ENCODE results near the gene MRPL30. TPM values are rescaled to one million over a fixed set of nuclear protein-coding genes. Genes with fewer than 3 reads are reported as not detected.

Gene MRPL30
- total and polyA plus RNA-seq, 7 donors: 21.0 to 40.5 (median 36.4) TPM

- intact Hi-C loops (cut with DNase I): loop anchor here (10.0 kb wide), 1 partner anchor 335 kb away; the partner anchor contains the start of gene REV1
- no peak overlapping the region for H3K4me3 ChIP-seq
- H3K36me3 ChIP-seq: peaks cover 0 to 44% (median 8%) of the 10 kb centered on the region in 4 donors
These were observed 21.4 kb upstream of the MRPL30 start for GRCh38 chr2:99159594-99159993.

GRCh38 chr2:99166218-99166617, 14.8 kb upstream of the MRPL30 start:
- 81 to 89% methylated on average over 5 of the region's 5 CpGs for WGBS, 2 donors
- no peaks in the 10 kb centered on the region for H3K4me1 ChIP-seq
- no peaks in the 10 kb centered on the region for H3K27me3 ChIP-seq
- TF ChIP-seq CTCF (IDR thresholded peaks at IDR 0.05): no peak
- TF ChIP-seq POLR2AphosphoS5 (IDR thresholded peaks at IDR 0.05): no peak
- no peak for TF ChIP-seq POLR2A (IDR thresholded peaks at IDR 0.05)
- TF ChIP-seq EP300 (IDR thresholded peaks at IDR 0.05): no peak
- H3K9me3 ChIP-seq: no peaks in the 10 kb centered on the region
- no peak overlapping the region for H3K4me3 ChIP-seq
- no peak overlapping the region for H3K27ac ChIP-seq
- DNase-seq: no peak
- intact Hi-C loops (cut with DNase I): no loop called here
- peaks cover 0 to 80% (median 6%) of the 10 kb centered on the region in 4 donors for H3K36me3 ChIP-seq

More at GRCh38 chr2:99159594-99159993, 21.4 kb upstream of the MRPL30 start:
- WGBS, 2 donors: 88 to 91% methylated on average over 4 of the region's 4 CpGs
- Histone ChIP-seq H3K9me3 (no peaks in the 10 kb centered on the region), H3K4me1 (peaks cover 0 to 10% (median 9%) of the 10 kb centered on the region in 4 donors), H3K27ac (no peak overlapping the region), H3K27me3 (no peaks in the 10 kb centered on the region)
- TF ChIP-seq EP300 (IDR thresholded peaks at IDR 0.05) (no peak), CTCF (IDR thresholded peaks at IDR 0.05) (no peak), POLR2A (IDR thresholded peaks at IDR 0.05) (no peak), POLR2AphosphoS5 (IDR thresholded peaks at IDR 0.05) (no peak)
- no peak for DNase-seq

GRCh38 chr2:99169534-99169933, 11.4 kb upstream of the MRPL30 start:
- DNase-seq: no peak
- Histone ChIP-seq H3K36me3 (peaks cover 0 to 87% (median 4%) of the 10 kb centered on the region in 4 donors), H3K9me3 (no peaks in the 10 kb centered on the region), H3K27me3 (no peaks in the 10 kb centered on the region), H3K4me1 (no peaks in the 10 kb centered on the region), H3K27ac (no peak overlapping the region), H3K4me3 (no peak overlapping the region)
- WGBS, 2 donors: 73 to 74% methylated on average over 1 of the region's 1 CpG
- intact Hi-C loops (cut with DNase I): no loop called here
- TF ChIP-seq POLR2AphosphoS5 (IDR thresholded peaks at IDR 0.05): no peak
- no peak for TF ChIP-seq POLR2A (IDR thresholded peaks at IDR 0.05)
- TF ChIP-seq EP300 (IDR thresholded peaks at IDR 0.05): no peak
- TF ChIP-seq CTCF (IDR thresholded peaks at IDR 0.05): no peak

GRCh38 chr2:99171377-99172140, 9.4 kb upstream of the MRPL30 start:
- no peak overlapping the region for H3K27ac ChIP-seq
- 94 to 96% methylated on average over 8 of the region's 8 CpGs for WGBS, 2 donors
- H3K36me3 ChIP-seq: peaks cover 0 to 73% (median 4%) of the 10 kb centered on the region in 4 donors
- H3K9me3 ChIP-seq: no peaks in the 10 kb centered on the region
- no peaks in the 10 kb centered on the region for H3K4me1 ChIP-seq
- H3K4me3 ChIP-seq: no peak overlapping the region
- intact Hi-C loops (cut with DNase I): no loop called here
- TF ChIP-seq POLR2AphosphoS5 (IDR thresholded peaks at IDR 0.05) (no peak), CTCF (IDR thresholded peaks at IDR 0.05) (no peak), EP300 (IDR thresholded peaks at IDR 0.05) (no peak), POLR2A (IDR thresholded peaks at IDR 0.05) (no peak)
- no peak for DNase-seq
- no peaks in the 10 kb centered on the region for H3K27me3 ChIP-seq
